ENCODE measurements around the gene ADAM22.

Gene ADAM22

DNA sequence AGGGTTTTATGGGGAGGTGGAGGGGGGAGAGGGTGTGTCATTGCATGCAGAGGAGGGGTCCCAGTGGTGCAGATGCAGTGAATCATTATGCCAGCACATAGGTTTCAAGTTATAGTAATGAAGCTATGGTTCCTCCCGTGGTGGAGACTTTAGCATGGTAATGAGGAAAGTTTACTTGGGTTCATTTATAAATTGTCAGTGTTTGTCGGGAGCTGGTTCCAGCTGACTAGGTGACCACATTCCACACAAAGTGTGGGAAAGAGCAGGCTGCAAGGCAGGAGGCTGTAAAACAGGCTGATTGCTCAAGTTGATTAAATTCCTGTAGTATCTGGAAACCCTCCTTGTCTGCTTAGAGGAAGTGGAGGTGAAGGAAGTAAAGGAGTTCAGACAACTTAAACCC is 206.9 kb downstream of the ADAM22 start:
- DNase-seq (ENCODE audit: low read depth, low spot score), result no peak
- in situ Hi-C loops (cut with HindIII; ENCODE audit: low sequenced_read_pairs), result no loop called here
- H3K4me3 ChIP-seq (ENCODE audit: low read depth, low read length), result no peak overlapping the region
- TF ChIP-seq, protein P1, sequence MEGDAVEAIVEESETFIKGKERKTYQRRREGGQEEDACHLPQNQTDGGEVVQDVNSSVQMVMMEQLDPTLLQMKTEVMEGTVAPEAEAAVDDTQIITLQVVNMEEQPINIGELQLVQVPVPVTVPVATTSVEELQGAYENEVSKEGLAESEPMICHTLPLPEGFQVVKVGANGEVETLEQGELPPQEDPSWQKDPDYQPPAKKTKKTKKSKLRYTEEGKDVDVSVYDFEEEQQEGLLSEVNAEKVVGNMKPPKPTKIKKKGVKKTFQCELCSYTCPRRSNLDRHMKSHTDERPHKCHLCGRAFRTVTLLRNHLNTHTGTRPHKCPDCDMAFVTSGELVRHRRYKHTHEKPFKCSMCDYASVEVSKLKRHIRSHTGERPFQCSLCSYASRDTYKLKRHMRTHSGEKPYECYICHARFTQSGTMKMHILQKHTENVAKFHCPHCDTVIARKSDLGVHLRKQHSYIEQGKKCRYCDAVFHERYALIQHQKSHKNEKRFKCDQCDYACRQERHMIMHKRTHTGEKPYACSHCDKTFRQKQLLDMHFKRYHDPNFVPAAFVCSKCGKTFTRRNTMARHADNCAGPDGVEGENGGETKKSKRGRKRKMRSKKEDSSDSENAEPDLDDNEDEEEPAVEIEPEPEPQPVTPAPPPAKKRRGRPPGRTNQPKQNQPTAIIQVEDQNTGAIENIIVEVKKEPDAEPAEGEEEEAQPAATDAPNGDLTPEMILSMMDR (IDR thresholded peaks at IDR 0.05; ENCODE audit: low read depth, low read length), result no peak

DNA sequence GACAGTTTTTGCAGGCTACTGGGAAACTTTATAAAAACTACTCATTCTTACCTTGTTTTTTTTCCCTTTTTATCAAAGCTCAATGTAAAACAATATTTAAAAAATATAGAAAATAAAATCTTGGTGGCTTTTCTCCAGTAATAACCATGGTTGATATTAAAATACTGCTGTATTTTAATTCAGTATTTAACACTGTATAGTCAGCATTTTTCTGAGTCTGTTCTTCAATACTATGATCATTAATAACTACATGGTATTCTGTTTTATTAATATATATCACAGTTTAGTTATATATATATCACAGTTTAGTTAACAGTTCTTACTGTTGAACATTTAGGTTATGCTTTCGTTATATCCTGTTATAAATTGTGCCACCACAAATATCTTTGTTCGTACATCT is 207.4 kb downstream of the ADAM22 start:
- TF ChIP-seq, protein P1 (IDR thresholded peaks at IDR 0.05; ENCODE audit: low read depth, low read length), result no peak

DNA sequence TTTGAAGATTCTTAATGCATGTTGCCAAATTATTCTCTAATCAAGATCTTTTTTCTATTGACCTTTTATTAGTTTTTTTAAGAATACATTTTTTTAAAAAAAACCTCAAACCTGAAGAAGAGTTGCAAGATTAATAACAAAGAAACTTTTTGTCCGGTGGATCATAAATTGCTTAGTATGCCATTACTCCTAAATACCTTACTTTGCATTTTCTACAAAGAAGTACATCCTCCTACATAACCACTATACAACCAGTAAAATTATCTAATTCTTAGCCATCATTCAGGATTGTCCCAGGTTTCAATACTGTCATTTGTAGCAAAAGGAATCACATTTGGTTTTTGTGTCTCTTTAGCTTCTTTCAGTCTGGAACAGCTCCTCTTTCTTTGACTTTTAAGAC is 207.9 kb downstream of the ADAM22 start:
- no peak for DNase-seq (ENCODE audit: low read depth, low spot score)
- in situ Hi-C loops (cut with HindIII; ENCODE audit: low sequenced_read_pairs), result no loop called here
- TF ChIP-seq, protein P1 (IDR thresholded peaks at IDR 0.05; ENCODE audit: low read depth, low read length), result no peak
- no peak overlapping the region for H3K4me3 ChIP-seq (ENCODE audit: low read depth, low read length)

More for the DNA sequence above, 207.4 kb downstream of the ADAM22 start:
- in situ Hi-C loops (cut with HindIII; ENCODE audit: low sequenced_read_pairs), result no loop called here
- no peak for DNase-seq (ENCODE audit: low read depth, low spot score)
- H3K4me3 ChIP-seq (ENCODE audit: low read depth, low read length), result no peak overlapping the region

DNA sequence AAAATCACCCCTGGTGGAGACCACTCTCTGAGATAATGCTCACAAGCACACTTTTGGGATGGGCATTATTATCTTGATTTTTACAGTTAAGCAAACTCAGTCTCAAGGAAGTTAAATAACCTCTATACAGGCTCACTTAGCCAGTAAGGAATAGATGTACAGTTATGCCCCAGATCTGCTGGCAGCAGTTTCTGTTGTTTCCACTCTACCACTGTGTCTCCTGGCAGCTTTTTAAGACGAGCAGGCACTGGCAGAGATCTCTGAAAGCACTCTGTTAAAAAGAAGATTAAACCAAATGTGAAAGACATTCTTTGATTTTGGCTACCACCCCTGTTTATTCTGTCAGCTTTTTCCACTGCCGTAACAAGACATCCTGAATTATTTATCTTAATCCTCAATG is 212.6 kb downstream of the ADAM22 start:
- no peak overlapping the region for H3K4me3 ChIP-seq (ENCODE audit: low read depth, low read length)
- in situ Hi-C loops (cut with HindIII; ENCODE audit: low sequenced_read_pairs), result no loop called here
- DNase-seq (ENCODE audit: low read depth, low spot score), result no peak
- TF ChIP-seq, protein P1 (IDR thresholded peaks at IDR 0.05; ENCODE audit: low read depth, low read length), result no peak

DNA sequence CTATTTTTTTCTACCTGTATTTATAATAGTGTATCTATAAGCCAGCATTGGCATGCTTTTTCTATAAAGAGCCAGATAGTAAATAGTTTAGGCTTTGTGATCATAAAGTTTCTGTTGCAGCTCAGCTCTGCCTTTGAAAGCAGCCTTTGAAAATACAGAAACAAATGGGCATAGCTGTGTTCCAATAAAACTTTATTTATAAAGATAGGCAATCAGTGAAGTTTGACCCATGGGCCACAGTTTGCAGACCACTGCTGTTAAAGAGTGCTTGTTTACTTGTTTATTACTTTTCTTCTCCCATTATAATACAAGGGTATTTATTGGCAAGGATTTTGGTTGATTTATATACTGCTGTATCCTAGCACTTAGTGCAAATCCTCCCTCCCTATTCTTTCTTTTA is 213.3 kb downstream of the ADAM22 start:
- TF ChIP-seq, protein P1 (IDR thresholded peaks at IDR 0.05; ENCODE audit: low read depth, low read length), result no peak
- in situ Hi-C loops (cut with HindIII; ENCODE audit: low sequenced_read_pairs), result no loop called here

DNA sequence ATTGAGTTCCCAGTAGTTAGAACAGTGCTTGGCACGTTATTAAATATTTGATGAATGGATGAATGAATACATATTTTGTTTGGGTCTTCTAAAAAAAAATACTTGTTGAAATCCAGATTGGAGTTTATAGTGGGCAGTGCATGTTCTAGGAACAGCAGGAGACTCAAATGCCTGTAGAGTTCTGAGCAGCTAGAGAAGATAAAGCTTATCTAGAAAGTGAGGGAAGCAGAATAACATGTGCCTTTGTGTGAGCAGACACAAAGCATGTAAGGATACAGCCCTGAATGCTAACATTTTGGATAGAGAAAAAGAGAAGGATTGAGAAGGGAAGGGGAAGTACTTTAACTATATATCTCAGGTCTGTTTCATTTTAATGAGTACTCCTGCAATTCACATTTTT is 213.9 kb downstream of the ADAM22 start:
- TF ChIP-seq, protein P1 (IDR thresholded peaks at IDR 0.05; ENCODE audit: low read depth, low read length), result no peak
- H3K4me3 ChIP-seq (ENCODE audit: low read depth, low read length), result no peak overlapping the region
- DNase-seq (ENCODE audit: low read depth, low spot score), result no peak
- in situ Hi-C loops (cut with HindIII; ENCODE audit: low sequenced_read_pairs), result no loop called here

More for the DNA sequence above, 213.3 kb downstream of the ADAM22 start:
- DNase-seq (ENCODE audit: low read depth, low spot score), result no peak
- no peak overlapping the region for H3K4me3 ChIP-seq (ENCODE audit: low read depth, low read length)

DNA sequence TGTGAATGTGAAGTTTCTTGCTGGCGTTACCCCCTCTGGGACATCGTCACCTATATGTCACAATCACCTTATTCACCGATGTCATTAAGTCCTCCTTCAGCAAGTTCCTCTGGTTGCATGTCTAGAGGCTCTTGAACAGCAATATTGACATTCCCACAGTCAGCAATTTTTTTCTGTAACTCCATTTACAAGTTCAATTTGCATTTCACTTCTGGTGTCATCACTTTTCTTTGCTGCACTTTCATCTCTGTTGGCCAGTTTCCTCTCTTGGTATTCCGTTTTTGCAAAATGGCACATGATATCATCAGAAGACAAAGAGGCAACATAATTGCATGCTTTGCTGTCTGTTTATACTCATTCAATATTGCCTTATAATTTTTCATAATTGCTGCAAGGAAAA is 216.0 kb downstream of the ADAM22 start:
- in situ Hi-C loops (cut with HindIII; ENCODE audit: low sequenced_read_pairs), result no loop called here
- TF ChIP-seq, protein P1 (IDR thresholded peaks at IDR 0.05; ENCODE audit: low read depth, low read length), result no peak
- DNase-seq (ENCODE audit: low read depth, low spot score), result no peak
- no peak overlapping the region for H3K4me3 ChIP-seq (ENCODE audit: low read depth, low read length)
